Cardiac muscle cell (in vitro differentiated cells and primary cell): Measurements from ENCODE around the gene LGSN. TPM values are rescaled to one million over a fixed set of nuclear protein-coding genes. Genes with fewer than 3 reads are reported as not detected.

Experiments used
- DNase-seq, 2 donors: peaks; one replicate each; pipeline versions ENCODE4 v3.0.0 to v3.0.0-alpha.2; 2010 to 2017; ENCODE audit warnings: low read depth in 1 of 2, low spot score in 1 of 2
- H3K27ac ChIP-seq: fragments of 200-600 bp; sonication (generic); 2 replicates; pipeline ENCODE4 v1.5.1; 2016
- H3K27me3 ChIP-seq: fragments of 200-600 bp; sonication (generic); 2 replicates; pipeline ENCODE4 v1.6.0; 2016; ENCODE audit warnings: control low read depth
- H3K36me3 ChIP-seq: fragments of 200-600 bp; sonication (generic); 2 replicates; pipeline ENCODE4 v1.5.1; 2016; ENCODE audit warnings: control low read depth
- H3K4me1 ChIP-seq: fragments of 200-600 bp; sonication (generic); 2 replicates; pipeline ENCODE4 v1.8.1; 2017; ENCODE audit warnings: low read depth, mild to moderate bottlenecking, mixed run types
- H3K4me3 ChIP-seq: fragments of 200-600 bp; sonication (generic); 2 replicates; pipeline ENCODE4 v1.5.1; 2016; ENCODE audit warnings: mild to moderate bottlenecking
- H3K9me3 ChIP-seq: fragments of 200-600 bp; sonication (generic); 2 replicates; pipeline ENCODE4 v1.5.1; 2017; ENCODE audit warnings: low read depth, mild to moderate bottlenecking, control low read depth
- CTCF ChIP-seq: IDR thresholded peaks from 2 replicates; pipeline ENCODE4 v1.5.1; 2012; ENCODE audit warnings: low read depth, mild to moderate bottlenecking, low read length
- polyA plus RNA-seq: library from polyadenylated mRNA; unstranded; fragments of >200 nt; fragmentation: Nextera tagmentation; extraction: Ambion mirVana; gene quantifications from 2 replicates; pipeline ENCODE4 v1.2.1, GENCODE V29; 2016
- total RNA-seq: library from RNA; depleted of rRNA; stranded (reverse); fragments of >200 nt; gene quantifications from 2 replicates; pipeline ENCODE4 v1.2.3, GENCODE V29; 2016

LGSN gene
- total and polyA plus RNA-seq, 2 experiments from 2014 or later = not detected

- TF ChIP-seq CTCF = no peak
These were observed 50.3 kb downstream of the LGSN start for GRCh38 chr6:63269470-63269869.

GRCh38 chr6:63268574-63268973 lies 51.2 kb downstream of the LGSN start:
- Histone ChIP-seq H3K27me3 (no peaks in the 10 kb centered on the region), H3K4me3 (no peak overlapping the region), H3K9me3 (no peaks in the 10 kb centered on the region), H3K36me3 (no peaks in the 10 kb centered on the region), H3K4me1 (peaks cover 1% of the 10 kb centered on the region), H3K27ac (no peak overlapping the region)
- DNase-seq = no peak
- no peak for TF ChIP-seq CTCF

More at GRCh38 chr6:63269470-63269869, 50.3 kb downstream of the LGSN start:
- H3K4me3 ChIP-seq = no peak overlapping the region
- H3K9me3 ChIP-seq = no peaks in the 10 kb centered on the region
- H3K27me3 ChIP-seq = no peaks in the 10 kb centered on the region
- H3K27ac ChIP-seq = no peak overlapping the region
- no peaks in the 10 kb centered on the region for H3K36me3 ChIP-seq
- DNase-seq = no peak
- no peaks in the 10 kb centered on the region for H3K4me1 ChIP-seq

GRCh38 chr6:63267828-63268227 lies 52.0 kb downstream of the LGSN start:
- H3K9me3 ChIP-seq = no peaks in the 10 kb centered on the region
- no peak overlapping the region for H3K27ac ChIP-seq
- peaks cover 9% of the 10 kb centered on the region for H3K4me1 ChIP-seq
- no peaks in the 10 kb centered on the region for H3K36me3 ChIP-seq
- no peak for TF ChIP-seq CTCF
- no peaks in the 10 kb centered on the region for H3K27me3 ChIP-seq
- H3K4me3 ChIP-seq = no peak overlapping the region
- no peak for DNase-seq

GRCh38 chr6:63267046-63267445 lies 52.7 kb downstream of the LGSN start:
- H3K4me1 ChIP-seq = peaks cover 10% of the 10 kb centered on the region
- TF ChIP-seq CTCF = no peak
- no peak for DNase-seq

GRCh38 chr6:63263444-63263843 lies 56.3 kb downstream of the LGSN start:
- H3K27me3 ChIP-seq = no peaks in the 10 kb centered on the region
- H3K9me3 ChIP-seq = no peaks in the 10 kb centered on the region
- H3K4me3 ChIP-seq = no peak overlapping the region
- H3K4me1 ChIP-seq = peaks cover 10% of the 10 kb centered on the region
- no peak for TF ChIP-seq CTCF
- no peak overlapping the region for H3K27ac ChIP-seq
- no peaks in the 10 kb centered on the region for H3K36me3 ChIP-seq
- DNase-seq = no peak

More at GRCh38 chr6:63267046-63267445, 52.7 kb downstream of the LGSN start:
- no peaks in the 10 kb centered on the region for H3K27me3 ChIP-seq
- no peaks in the 10 kb centered on the region for H3K36me3 ChIP-seq
- no peaks in the 10 kb centered on the region for H3K9me3 ChIP-seq
- H3K4me3 ChIP-seq = no peak overlapping the region
- H3K27ac ChIP-seq = no peak overlapping the region

- no peak overlapping the region for H3K27ac ChIP-seq
- no peak for DNase-seq
- H3K27me3 ChIP-seq = no peaks in the 10 kb centered on the region
- H3K4me1 ChIP-seq = peaks cover 10% of the 10 kb centered on the region
- H3K9me3 ChIP-seq = no peaks in the 10 kb centered on the region
- H3K36me3 ChIP-seq = no peaks in the 10 kb centered on the region
- no peak overlapping the region for H3K4me3 ChIP-seq
- TF ChIP-seq CTCF = no peak
These were observed 58.0 kb downstream of the LGSN start for GRCh38 chr6:63261820-63262219.
